IPS-18c (cell line): ENCODE measurements around the gene ARGFX.
A peak's percentile ranks its signal among the peaks of the same experiment; 100 is the strongest.

Source experiments
- H3K4me3 ChIP-seq: 2 replicates; pipeline ENCODE4 v1.7.0; 2013; ENCODE audit warnings: low read depth, mild to moderate bottlenecking, low read length, moderate library complexity; ENCODE audit not compliant: insufficient read depth
- H3K9me3 ChIP-seq: one replicate; pipeline ENCODE4 v1.6.1; 2013; ENCODE audit warnings: mild to moderate bottlenecking, low read length, moderate library complexity; ENCODE audit not compliant: control insufficient read depth, insufficient read depth

The ARGFX gene

DNA sequence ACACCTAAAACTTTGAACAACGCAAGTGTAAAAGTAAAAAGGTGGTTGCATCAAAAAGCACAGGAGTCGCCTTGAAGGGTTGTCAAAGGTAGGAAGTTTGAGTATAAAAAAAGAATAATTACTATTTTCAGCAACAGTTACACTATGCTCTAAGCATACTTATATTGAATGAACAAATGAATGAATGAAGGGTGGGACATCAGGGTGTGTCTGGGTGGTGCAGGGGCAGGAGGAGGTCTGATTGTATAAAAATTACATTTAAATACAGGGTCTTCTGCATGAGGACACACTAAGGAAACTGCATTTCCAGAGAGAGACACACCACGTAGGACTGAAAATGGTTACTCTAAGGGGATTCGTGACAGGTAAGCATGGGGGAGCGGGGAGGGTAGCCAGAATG lies at the start of gene ARGFX:
ARGFX (plus strand) TSS at position 301 of the 400 bp plus-strand sequence. CDS start 2,765 bp downstream, outside the sequence.
- H3K4me3 ChIP-seq = no peak within 1 kb of the TSS
- no peaks in the 10 kb centered on the region for H3K9me3 ChIP-seq

DNA sequence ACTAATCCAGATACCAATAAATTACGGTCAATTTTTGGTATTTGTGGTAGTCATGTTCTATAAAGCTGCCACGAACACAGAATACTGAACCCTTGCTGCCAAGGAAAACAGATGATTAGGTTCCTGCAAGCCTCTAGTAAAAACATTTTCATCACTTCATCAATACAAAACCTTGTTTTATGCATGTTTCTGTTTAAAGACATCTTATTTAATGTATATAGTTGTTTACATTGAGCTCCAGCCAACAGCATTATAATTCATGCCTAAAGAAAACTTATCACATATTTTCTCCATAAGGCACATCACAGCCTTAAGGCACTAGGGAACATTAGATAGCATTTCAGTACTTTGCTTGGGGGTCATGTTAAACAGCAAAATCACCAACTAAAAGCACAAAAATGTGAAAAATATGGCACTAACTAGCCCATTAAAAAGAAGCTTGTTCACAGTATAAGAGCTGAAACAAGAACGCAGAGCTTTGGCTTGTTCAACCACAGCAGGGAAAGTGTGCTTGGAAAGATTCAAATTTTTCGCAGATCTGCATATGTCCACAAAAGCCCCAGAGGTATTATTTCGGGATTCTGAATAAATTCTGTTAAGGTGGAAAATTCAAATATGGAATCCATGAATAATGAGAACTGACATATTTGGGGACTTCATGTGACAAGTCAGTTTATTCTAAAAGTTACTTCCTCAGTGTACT lies 49.6 kb upstream of the ARGFX start:
- no peaks in the 10 kb centered on the region for H3K9me3 ChIP-seq
- no peak overlapping the region for H3K4me3 ChIP-seq

DNA sequence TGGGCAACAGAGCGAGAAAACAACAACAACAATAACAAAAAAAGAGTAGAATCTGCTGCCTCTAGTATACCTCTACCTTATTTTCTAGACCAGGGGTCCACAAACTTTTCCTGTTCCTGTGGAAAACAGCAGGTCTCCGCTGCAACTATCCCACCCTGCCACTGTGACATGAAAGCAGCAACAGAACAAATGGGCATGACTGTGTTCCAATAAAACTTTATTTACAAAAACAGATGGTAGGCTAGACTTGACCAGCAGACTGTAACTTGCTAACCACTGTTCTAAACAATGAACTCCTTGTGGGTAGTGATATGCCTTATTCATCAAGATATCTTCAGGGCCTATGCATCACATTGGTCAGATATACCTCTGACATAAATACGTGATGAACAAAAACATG lies 47.2 kb upstream of the ARGFX start:
- H3K4me3 ChIP-seq = no peak overlapping the region
- no peaks in the 10 kb centered on the region for H3K9me3 ChIP-seq

DNA sequence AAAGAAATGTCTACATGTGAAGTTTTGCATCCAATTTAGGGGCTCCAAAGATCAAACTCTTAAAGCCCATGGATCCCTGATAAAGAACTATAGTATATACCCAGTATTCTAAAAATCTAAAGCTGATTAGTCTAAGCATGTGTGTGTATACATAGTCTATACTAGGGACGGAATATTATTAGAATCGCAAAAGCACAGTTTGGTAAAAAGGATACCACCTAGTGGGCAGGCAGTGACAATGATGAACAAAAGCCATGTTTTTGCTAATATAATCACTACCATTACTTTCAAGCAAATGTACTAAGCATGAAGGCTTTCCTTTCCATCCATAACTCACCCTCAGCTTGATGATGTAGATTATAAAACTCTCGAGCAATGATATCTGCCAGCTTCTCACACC lies 38.4 kb upstream of the ARGFX start:
- H3K4me3 ChIP-seq = no peak overlapping the region
- H3K9me3 ChIP-seq = no peaks in the 10 kb centered on the region

DNA sequence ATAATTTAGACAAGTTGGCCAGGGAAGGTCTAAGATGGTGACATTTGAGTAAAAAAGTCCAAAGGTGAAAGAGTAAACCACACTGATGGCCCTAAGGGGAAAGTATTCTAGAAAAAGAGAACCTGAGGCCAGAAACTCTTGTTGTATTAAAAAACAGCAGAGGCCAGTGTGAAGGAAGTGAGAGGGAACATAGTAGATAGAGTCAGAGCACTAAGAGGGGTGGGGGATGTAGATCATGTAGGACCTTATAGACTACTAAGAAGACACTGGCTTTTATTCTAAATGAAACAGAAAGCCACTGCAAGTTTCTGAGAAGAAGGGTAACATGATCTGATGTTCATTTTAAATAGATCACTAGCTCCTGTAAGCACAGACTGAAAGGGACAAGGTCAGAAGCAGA lies 36.5 kb upstream of the ARGFX start:
- Histone ChIP-seq H3K9me3 (no peaks in the 10 kb centered on the region), H3K4me3 (no peak overlapping the region)

DNA sequence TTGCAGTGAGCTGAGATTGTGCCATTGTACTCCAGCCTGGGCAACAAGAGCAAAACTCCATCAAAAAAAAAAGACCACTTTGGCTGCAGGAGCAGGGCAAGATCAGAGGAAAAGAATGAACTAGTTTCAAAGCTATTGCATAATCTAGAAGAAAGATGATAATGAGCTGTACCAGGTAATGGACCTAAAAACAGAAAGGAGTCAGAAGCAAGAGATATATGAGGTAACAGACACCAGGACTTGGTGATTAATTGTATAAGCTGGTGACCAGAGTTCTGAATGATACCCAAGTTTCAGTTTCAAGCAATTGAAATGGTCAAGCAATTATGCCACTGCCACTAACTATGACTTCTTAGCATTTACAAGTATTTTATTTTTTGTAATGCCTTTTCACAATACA lies 24.8 kb upstream of the ARGFX start:
- no peaks in the 10 kb centered on the region for H3K9me3 ChIP-seq
- no peak overlapping the region for H3K4me3 ChIP-seq

DNA sequence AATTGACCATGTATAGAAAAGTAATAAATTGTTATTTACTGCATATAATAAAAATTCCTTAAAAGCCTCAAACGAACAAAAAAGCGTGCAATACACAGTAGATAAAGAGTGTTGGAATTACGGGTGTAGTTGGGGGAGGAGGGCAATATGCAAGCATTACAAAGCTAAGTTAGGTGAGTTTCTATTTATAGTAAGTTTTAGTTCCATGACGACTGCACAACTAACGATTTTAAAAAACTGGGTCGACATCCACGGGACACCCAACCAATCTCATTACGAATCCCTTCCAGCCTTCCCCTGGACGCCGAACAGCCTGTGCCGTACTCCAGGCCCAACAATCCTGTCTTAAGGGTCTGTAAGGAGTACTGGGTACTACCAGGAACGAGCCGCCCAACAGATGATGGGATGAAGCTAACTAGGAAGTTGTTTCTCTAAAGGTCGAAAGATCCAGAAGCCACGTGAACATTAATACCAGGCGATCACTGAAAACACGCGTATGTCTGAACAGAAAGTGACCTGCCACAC lies 22.6 kb upstream of the ARGFX start:
- Histone ChIP-seq H3K4me3 (peak overlapping the region; percentile 78), H3K9me3 (no peaks in the 10 kb centered on the region)

DNA sequence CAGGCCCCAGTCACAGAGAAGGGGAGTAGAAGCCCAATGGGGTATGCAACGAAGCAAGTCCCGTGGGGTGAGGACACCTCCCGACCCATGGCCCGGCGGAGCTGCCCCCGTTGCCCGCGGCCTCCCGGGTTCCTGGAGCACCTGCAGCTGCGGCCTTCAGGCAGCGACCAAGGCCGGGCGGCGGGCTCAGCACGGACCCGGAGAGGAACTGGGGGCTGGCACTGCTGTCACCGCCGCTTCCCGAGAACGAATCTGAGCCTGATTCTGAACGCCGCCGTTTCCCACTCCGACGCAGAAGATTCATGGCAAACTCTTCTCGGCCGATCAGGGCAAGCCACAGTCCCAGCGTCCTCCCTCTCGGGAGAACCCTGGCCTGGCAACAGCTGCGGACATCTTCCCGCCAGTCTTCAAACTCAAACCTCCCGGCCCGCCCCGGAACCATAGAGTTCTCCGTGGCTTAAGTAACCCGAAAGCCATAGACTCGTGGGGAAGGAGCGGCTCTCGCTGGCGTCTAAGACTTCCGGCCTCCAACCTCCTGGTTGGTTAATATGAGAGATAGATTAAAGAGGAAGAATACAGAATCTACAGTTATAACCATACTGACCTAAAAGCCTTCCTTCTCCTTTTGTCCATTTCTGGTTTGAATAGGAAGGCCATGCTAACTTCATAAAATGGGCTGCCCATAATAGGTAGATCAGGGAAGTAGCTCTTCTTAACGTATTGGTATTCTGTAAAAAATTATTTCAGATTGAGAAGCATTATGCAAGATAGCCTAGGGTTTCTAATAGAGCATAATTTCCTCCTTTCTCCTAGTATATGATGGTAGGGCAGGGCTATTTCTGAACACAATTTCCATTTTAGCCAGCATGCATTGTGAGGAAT lies 21.9 kb upstream of the ARGFX start, which contains the start of gene POLQ:
POLQ (minus strand) TSS at position 415 of the 882 bp plus-strand sequence; CDS start at position 304, 111 bp downstream.
- no peaks in the 10 kb centered on the region for H3K9me3 ChIP-seq
- H3K4me3 ChIP-seq = peak within 1 kb of the TSS; percentile 78

DNA sequence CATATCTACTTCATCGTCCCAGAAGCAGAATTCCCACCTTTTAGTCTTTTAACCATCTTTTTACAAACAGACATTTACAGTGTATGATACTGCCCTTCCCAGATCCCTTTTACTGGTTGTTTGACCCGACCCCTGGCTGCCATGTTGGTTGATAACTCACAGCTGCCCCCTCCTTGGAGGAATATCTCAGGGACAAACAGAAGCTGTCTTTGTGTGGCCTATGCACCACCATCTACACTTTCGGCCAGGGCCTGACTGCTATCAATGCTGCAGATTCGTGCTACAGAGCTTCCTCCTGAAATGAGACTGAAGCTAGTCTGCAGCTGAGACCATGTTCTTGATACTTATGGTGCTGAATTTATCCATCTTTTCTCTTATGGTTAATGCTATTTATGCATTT lies 15.4 kb upstream of the ARGFX start:
- H3K4me3 ChIP-seq = no peak overlapping the region
- H3K9me3 ChIP-seq = peaks cover 2% of the 10 kb centered on the region

DNA sequence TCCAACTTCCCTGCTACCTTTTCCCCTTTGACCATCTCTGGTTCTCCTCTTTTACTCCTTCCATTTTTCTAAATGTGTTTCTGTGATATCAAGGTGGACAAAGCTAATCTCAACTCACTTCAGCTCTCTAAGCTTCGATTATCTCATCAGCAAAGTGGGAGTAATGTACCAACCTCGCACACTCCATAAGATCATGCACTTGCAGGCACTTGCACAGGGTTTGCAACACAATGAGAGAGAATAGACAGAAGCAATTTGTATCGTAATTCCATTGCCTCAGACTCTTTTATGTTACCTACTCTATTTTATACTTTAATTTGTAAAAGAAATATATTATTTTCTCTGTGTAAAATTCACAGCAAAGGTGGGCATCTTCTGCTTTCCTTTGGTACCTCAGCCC lies 15.0 kb upstream of the ARGFX start:
- Histone ChIP-seq H3K9me3 (peaks cover 2% of the 10 kb centered on the region), H3K4me3 (no peak overlapping the region)

DNA sequence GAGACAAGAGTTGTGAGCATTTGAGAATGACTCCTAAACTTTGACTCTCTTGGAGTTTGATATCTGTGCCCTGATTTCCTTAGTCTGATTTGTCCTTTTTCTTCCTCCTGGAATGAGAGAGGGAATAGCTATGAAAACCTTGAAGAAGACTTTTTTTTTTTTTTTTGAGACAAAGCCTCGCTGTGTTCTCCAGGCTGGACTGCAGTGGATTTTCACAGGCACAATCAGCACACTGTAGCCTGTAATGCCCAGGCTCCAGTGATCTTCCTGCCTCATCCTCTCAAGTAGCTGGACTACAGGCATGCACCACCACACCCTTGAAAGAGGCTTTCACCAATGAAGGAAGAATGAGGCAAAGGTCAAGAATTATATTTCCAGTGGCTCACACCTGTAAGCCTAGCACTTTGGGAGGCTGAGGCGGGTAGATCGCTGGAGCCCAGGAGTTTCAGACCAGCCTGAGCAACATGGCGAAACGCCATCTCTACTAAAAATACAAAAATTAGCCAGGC lies 10.3 kb upstream of the ARGFX start:
- H3K9me3 ChIP-seq = no peaks in the 10 kb centered on the region

DNA sequence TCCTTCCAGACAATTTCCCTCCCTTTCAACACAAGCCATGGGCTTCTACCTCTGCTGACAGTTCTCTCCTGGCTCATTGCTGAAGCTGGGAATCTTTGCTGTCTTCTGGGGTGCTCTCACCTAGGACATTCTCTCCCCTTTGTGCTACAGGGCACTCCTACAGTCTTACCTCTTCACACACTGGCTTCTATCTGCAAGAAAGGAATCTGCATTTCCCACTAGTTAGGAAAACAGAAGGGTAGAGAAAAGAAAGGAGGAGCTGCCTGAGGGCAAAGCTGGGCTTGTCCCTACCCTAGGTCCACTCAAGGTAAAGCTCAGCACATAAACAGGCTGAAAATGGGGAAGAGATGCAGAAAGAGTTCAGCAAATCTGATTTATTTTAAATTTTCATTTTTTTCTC lies 5.6 kb upstream of the ARGFX start:
- Histone ChIP-seq H3K9me3 (no peaks in the 10 kb centered on the region), H3K4me3 (no peak overlapping the region)

More for the DNA sequence above, 10.3 kb upstream of the ARGFX start:
- H3K4me3 ChIP-seq = no peak overlapping the region

DNA sequence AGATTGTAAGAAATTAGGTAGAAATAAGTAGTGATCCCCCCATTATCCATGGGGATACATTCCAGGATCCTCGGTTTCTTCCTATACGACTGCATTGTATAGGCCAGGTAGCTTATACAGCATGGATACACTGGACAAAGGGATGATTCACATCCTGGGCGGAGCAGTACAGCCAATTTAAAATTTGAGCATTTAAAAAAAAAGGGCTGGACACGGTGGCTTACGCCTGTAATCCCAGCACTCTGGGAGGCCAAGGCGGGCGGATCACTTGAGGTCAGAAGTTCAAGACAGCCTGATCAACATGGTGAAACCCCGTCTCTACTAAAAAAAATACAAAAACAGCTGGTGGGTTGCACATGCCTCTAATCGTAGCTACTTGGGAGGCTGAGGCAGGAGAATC lies 976 bp upstream of the ARGFX start:
- no peaks in the 10 kb centered on the region for H3K9me3 ChIP-seq
- no peak overlapping the region for H3K4me3 ChIP-seq

DNA sequence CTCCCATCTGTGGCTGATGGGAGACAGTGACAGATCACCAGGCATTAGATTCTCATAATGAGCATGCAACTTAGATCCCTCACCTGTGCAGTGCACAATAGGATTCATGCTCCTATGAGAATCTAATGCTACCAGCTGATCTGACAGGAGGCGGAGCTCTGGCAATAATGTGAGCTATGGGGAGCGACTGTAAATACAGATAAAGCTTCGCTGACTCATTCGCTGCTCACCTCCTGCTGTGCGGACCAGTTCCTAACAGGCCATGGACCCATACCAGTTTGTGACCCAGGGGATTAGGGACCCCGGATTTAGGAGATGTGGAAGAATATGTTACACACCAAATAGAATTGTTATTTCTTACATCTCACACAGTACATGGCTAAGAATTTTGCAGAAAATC lies 6.7 kb downstream of the ARGFX start:
- Histone ChIP-seq H3K4me3 (no peak overlapping the region; the same call in 1 of the 2 replicates), H3K9me3 (peaks cover 2% of the 10 kb centered on the region)

DNA sequence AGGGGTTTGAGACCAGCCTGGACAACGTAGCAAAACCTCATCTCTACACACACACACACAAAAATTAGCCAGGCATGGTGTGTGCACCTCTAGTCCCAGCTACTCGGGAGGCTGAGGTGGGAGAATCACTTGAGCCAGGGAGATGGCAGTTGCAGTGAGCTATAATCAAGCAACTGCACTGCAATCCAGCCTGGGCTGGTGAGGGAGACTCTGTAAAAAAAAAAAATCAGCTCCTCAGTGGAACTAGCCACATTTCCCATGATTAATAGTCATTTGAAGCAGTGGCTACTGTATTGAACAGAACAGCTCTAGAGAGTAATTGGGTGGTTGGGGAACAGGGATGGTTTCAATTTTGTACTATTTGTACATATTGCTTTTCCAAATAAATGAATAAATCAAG lies 13.9 kb downstream of the ARGFX start:
- Histone ChIP-seq H3K4me3 (no peak overlapping the region), H3K9me3 (no peaks in the 10 kb centered on the region)

DNA sequence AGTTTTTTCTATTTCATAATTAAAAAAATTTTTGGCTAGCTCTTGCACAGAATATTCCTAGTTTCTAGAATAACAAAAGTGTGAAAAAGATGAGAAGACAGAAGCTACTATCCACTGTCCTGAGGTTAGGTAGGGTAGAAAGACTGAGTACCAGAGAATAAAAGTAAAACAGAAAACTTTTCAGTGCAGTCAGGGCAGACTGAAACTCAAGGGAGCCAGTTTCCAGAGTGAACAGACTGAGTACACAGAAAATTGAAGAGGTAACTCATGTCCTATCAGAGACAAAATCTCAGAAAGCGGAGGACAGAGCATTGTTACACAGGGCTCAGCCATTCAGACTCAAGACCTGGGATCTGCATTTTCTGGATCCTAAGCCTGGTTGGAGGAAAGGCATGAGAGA lies 16.7 kb downstream of the ARGFX start:
- H3K4me3 ChIP-seq = no peak overlapping the region
- H3K9me3 ChIP-seq = no peaks in the 10 kb centered on the region

DNA sequence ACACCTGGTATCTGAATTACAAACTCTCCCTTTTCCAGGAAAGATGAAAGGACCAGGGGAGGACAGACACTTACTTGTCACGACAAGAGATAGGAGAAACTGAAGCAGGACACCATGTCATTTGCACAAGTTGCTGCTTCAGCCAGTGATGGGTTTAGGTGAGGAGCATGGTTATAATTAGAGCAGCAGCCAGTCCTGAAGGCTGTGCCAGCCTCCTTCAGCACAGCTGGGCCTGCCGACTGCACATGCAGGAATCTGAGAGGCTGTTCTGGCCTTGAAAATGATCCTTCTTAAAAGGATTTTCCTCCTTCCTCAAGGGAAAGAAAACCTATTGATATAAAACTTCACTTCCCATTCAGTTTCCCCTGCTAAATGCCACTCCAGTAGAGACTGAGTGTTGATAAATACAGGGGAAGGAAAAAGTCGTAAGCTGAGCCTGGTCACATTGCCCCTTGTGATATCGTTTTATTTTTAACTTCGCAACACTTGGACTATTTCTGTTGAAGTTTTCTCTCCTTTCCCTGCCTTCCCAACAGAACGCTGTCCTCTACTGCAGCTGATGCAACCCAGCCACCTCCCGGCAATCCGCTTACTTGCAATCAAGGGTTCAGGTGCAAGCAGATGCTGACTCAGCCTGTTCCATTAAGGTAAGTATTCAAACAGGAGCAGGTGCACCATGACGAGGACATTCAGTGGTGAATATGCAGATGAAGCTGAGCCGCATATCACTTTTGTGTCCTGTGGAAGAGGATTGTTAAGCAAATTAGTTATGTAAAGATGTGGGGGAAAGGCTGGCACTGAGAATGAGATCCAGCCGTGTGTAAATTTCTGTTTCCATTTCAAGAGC lies 25.3 kb downstream of the ARGFX start, which contains the start of gene FBXO40:
FBXO40 (plus strand) TSS at position 524 of the 847 bp plus-strand sequence. CDS start 27,197 bp downstream, outside the sequence.
- Histone ChIP-seq H3K9me3 (no peaks in the 10 kb centered on the region), H3K4me3 (no peak within 1 kb of the TSS)
